Testis (tissue), 3 donors: Measurements from ENCODE around the gene DLG3. TPM values are rescaled to one million over a fixed set of nuclear protein-coding genes. Genes with fewer than 3 reads are reported as not detected.

ENCODE experiments used
- DNase-seq: peaks from one replicate; pipeline ENCODE4 v3.0.0-alpha.2; 2019
- H3K27ac ChIP-seq, 2 donors: fragments of 200-600 bp; sonication (generic); one replicate each; pipeline ENCODE4 v1.5.1; 2019
- H3K27me3 ChIP-seq: fragments of 200-600 bp; sonication (generic); one replicate; pipeline ENCODE4 v1.5.1; 2019
- H3K36me3 ChIP-seq: fragments of 200-600 bp; sonication (generic); one replicate; pipeline ENCODE4 v1.5.1; 2017; ENCODE audit warnings: low read depth; ENCODE audit errors: missing control alignments
- H3K4me1 ChIP-seq: fragments of 200-600 bp; sonication (generic); one replicate; pipeline ENCODE4 v1.5.1; 2019
- H3K4me3 ChIP-seq, 2 donors: fragments of 200-600 bp; sonication (generic); one replicate each; pipeline ENCODE4 v1.5.1; 2017 to 2019
- H3K9me3 ChIP-seq: fragments of 200-600 bp; sonication (generic); one replicate; pipeline ENCODE4 v1.5.1; 2017
- CTCF ChIP-seq, 3 experiments: fragments of 450-650 bp in 2 of 3; fragments of 200-600 bp in 1 of 3; sonication (generic) in 1 of 3; IDR thresholded peaks; one replicate each; pipeline ENCODE4 v1.5.1; 2016 to 2019; ENCODE audit warnings: antibody characterized with exemption in 3 of 3, mild to moderate bottlenecking in 2 of 3, moderate library complexity in 1 of 3
- POLR2A ChIP-seq: fragments of 450-650 bp; IDR thresholded peaks from one replicate; pipeline ENCODE4 v1.6.1; 2017; ENCODE audit warnings: antibody characterized with exemption, mild to moderate bottlenecking, moderate library complexity
- WGBS, 2 donors: methylation state at CpG; one replicate each; pipeline ENCODE4 v1.1.5; 2018; 5-methylcytosine and 5-hydroxymethylcytosine counted together
- intact Hi-C: fragments of 100-400 bp; cut with DNase I; formaldehyde crosslinking; loops from one replicate; pipeline ENCODE4 v1.15.1; 2023; ENCODE audit warnings: low total_unique reads
- polyA plus RNA-seq: library from polyadenylated mRNA; stranded (reverse); fragments of 350-450 nt; fragmentation: Illumina TruSeq; extraction: RNeasy Lipid Tissue Mini Kit (QIAGEN cat#74804); gene quantifications from one replicate; pipeline ENCODE4 v1.2.3, GENCODE V29; 2014; ENCODE audit warnings: low read depth, low replicate concordance; ENCODE audit not compliant: insufficient read depth
- total RNA-seq, 2 donors: library from RNA; depleted of rRNA; stranded (reverse); fragments of >200 nt; gene quantifications; one replicate each; pipeline ENCODE4 v1.2.3, GENCODE V29; 2016

The DLG3 gene
- total and polyA plus RNA-seq, 3 donors from 2014 or later: 5.6 to 7.8 (median 7.1) TPM

- Histone ChIP-seq H3K27ac (no peak overlapping the region), H3K4me3 (no peak overlapping the region), H3K36me3 (no peaks in the 10 kb centered on the region), H3K27me3 (no peaks in the 10 kb centered on the region), H3K9me3 (no peaks in the 10 kb centered on the region), H3K4me1 (no peaks in the 10 kb centered on the region)
- 77 to 81% methylated on average over 2 to 4 of the region's 4 CpGs for WGBS, 2 donors
- DNase-seq: no peak
- intact Hi-C loops: no loop called here
- TF ChIP-seq CTCF (IDR thresholded peaks at IDR 0.05): no peak
- TF ChIP-seq POLR2A: no peak
These were observed 33.1 kb downstream of the DLG3 start for GRCh38 chrX:70477734-70478075.

- Histone ChIP-seq H3K9me3 (no peaks in the 10 kb centered on the region), H3K4me3 (no peak overlapping the region), H3K27me3 (no peaks in the 10 kb centered on the region), H3K36me3 (no peaks in the 10 kb centered on the region), H3K4me1 (no peaks in the 10 kb centered on the region), H3K27ac (no peak overlapping the region)
- intact Hi-C loops: no loop called here
- no peak for DNase-seq
- TF ChIP-seq POLR2A (no peak), CTCF (IDR thresholded peaks at IDR 0.05) (no peak)
- WGBS, 2 donors: 67 to 80% methylated on average over 10 of the region's 10 CpGs
These were observed 34.1 kb downstream of the DLG3 start for GRCh38 chrX:70478526-70479245.

- no peaks in the 10 kb centered on the region for H3K9me3 ChIP-seq
- no peaks in the 10 kb centered on the region for H3K27me3 ChIP-seq
- no peak for DNase-seq
- intact Hi-C loops: no loop called here
- no peak overlapping the region for H3K27ac ChIP-seq
- H3K4me3 ChIP-seq: no peak overlapping the region
- WGBS, 2 donors: 55 to 65% methylated on average over 4 of the region's 4 CpGs
- H3K36me3 ChIP-seq: no peaks in the 10 kb centered on the region
- H3K4me1 ChIP-seq: no peaks in the 10 kb centered on the region
- no peak for TF ChIP-seq POLR2A
- no peak for TF ChIP-seq CTCF (IDR thresholded peaks at IDR 0.05)
These were observed 34.7 kb downstream of the DLG3 start for GRCh38 chrX:70479247-70479921.

- Histone ChIP-seq H3K27ac (no peak overlapping the region), H3K4me3 (no peak overlapping the region)
- intact Hi-C loops: no loop called here
These were observed 35.5 kb downstream of the DLG3 start for GRCh38 chrX:70479922-70480659.

More at GRCh38 chrX:70479922-70480659, 35.5 kb downstream of the DLG3 start:
- no peak for TF ChIP-seq POLR2A
- TF ChIP-seq CTCF (IDR thresholded peaks at IDR 0.05): no peak
- no peaks in the 10 kb centered on the region for H3K9me3 ChIP-seq
- DNase-seq: peak; percentile 26
- 32 to 54% methylated on average over 2 to 6 of the region's 6 CpGs for WGBS, 2 donors
- no peaks in the 10 kb centered on the region for H3K27me3 ChIP-seq
- H3K36me3 ChIP-seq: no peaks in the 10 kb centered on the region
- no peaks in the 10 kb centered on the region for H3K4me1 ChIP-seq
